Medulla oblongata (tissue), 1 donor: ENCODE measurements around the gene F10.

Source experiments
- DNase-seq: peaks from one replicate; pipeline ENCODE4 v3.0.0-alpha.2; 2015; ENCODE audit errors: extremely low spot score

Gene F10

DNA sequence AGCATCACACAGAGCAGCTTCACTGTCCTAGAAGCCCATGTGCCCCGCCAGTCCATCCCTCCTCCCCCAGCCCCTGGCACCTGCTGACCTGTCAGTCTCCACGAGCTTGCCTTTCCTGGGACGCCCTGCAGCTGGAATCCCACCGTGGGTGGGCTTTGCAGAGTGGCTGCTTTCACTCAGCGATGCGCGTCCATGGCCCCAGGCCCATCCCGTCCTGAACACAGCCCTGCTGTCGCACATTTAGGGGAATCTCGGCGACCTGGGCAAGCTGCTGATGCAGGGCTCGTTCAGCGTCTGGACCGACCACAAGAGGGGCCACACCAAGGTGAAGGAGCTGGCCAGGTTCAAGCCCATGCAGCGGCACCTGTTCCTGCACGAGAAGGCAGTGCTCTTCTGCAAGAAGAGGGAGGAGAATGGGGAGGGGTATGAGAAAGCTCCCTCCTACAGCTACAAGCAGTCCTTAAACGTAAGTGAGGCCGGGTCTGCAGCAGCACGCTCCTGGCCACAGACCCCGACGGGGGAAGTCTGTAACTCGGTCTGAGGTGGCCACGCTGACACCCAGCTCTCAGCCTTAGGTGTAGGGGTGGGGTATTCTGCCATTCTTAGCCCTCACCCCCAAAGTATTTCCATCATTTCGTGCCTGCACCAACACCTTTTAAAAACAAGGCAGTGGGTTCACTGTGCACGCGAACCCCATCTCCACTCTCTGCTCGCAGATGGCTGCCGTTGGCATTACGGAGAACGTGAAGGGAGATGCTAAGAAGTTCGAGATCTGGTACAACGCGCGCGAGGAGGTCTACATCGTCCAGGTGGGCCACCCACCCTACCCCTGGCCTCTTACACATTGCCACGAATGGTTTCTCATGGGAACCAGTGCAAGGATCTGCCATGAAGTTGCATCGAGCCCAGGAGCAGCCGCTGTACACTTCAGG, 35.3 kb upstream of the F10 start:
- DNase-seq: no peak

DNA sequence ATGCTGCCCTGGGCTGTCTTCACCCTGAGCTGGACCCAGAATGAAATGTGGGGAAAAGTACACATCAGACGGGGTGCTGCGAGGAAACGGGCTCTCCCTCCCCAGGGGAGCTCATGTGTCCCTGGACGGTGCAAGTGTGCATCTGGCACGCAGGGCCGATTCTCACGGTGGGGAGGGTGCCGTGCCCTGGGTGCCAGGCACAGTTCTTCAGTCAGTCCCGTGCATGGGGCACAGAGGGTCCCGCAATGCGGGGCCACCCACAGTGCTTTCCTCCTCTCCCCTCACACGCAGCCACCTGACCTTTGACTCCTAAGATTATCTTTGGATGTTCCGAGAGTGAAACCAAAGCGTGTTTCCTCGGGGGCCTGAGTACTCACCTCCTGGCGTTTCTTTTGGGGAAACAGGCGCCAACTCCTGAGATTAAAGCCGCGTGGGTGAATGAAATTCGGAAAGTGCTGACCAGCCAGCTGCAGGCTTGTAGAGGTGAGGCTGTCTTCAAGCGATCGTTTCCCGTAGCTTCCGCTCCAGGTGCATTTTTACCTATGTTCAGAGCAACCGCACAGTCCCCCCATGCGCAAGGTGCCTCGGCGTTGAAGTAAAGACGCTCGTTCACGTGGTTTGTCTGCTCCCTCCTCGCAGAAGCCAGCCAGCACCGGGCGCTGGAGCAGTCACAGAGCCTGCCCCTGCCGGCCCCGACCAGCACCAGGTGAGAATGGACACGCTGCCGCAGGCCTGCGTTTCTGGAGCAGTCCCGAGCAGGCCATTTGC, 34.5 kb upstream of the F10 start:
- DNase-seq: no peak

DNA sequence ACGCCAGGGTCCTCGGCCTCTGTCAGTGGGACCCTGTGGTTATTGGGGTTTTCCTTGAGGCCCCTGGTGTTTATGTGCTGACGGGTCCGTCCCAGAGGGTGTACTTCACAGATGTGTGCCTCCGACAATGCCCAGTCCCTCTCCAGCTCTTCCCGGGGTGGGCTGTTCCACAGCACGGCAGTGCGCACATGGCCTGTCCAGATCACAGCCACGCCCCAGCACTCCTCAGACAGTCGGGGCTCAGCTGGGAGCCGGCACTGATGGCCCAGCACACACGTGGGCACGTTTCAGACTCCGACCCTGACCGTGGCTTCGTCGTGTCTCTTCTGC, 33.9 kb upstream of the F10 start:
- no peak for DNase-seq

DNA sequence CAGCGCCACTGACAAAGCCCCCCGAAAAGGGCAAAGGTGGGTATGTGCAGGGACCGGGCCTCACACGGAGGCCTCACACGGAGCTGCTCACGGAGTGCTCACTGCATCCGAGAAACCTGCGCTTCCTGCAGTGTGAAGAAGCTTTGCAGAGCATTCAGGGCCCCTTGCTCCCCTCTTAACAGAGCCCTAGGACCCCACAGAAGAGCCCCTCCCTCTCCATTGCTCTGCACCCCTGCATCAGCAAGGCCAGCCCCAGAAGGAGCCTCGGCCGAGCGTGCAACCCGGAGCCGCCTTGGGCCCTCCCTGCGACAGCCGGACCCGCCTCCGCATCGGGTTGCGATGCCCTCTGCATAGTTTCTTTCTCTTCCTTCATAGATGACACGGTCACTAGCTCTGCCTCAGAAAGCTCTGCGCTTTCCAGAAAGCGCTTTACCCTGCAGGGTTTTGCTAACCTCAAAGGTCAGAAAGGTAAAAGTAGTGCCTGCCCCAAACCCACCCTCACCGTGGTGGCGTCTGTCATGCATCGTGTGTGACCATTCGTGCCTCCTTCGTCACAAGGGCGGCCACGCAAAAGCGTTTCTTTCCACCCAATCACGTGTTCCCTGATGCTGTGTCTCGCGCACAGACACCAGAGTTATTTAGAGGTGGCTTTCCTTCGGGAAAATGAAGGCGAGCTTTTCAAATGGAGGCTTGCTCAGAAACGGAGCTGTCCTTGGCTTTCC, 32.7 kb upstream of the F10 start:
- DNase-seq: no peak

DNA sequence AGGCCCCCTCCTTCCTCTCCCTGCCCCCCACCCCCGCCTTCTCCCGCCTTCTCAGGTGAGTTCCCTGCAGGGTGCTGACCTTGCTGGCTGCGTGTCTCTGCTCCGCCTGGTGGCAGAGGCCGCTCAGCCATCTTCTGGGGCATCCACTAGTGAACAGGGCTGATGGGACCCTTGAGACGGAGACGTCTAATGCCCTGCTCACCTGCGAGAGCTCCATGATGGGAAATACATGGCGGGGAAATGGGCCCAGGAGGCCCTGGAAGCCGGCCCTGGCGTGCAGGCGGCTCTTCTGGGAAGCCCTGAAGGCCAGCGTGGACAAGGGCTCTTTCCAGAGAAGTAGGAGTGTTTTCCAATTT, 32.2 kb upstream of the F10 start:
- DNase-seq: no peak

DNA sequence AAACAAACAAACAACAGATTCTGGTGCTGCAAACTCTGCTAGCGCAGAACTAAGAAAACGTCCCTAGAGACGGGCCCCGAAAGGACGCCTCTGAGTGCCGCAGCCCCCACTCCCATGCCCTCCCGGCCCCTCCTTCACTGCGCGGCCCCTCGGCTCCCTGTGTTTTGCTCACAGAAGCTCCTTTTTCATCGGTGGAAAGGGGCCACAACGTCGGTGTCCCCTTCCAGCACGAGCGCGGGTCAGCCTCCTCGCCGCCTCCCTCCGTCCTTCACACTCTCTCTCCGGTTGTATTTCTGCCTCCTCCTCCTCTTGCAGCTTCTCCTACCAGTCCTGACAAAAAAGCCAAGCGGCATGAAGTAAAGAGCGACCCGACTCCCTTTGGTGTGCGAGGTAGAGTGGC, 31.8 kb upstream of the F10 start:
- DNase-seq: no peak

DNA sequence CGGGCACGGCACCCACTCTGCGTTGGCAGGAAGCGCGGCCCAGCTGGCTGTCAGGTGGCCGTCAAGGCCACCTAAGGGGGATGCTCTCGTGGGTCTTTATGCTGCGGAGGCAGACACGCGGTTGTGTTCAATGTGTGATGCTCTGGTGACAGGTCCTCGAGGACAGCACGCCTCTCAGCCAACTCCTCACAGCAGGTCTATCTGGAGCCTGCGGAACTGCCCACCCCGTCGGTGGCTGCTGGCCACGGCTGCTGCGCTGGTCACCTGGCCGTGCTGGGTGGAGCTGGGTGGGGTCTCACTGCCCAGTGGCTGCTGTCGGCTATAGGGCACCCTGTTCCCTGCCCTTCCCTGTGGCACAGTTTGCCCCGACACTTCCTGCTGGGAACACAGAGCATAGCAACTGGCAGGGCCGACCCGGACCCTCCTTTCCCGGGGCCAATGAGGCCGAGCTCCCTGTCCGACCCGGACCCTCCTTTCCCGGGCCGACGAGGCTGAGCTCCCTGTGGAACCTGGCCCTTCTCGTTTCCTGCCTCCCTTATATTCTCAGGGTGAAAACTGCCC, 31.3 kb upstream of the F10 start:
- no peak for DNase-seq

DNA sequence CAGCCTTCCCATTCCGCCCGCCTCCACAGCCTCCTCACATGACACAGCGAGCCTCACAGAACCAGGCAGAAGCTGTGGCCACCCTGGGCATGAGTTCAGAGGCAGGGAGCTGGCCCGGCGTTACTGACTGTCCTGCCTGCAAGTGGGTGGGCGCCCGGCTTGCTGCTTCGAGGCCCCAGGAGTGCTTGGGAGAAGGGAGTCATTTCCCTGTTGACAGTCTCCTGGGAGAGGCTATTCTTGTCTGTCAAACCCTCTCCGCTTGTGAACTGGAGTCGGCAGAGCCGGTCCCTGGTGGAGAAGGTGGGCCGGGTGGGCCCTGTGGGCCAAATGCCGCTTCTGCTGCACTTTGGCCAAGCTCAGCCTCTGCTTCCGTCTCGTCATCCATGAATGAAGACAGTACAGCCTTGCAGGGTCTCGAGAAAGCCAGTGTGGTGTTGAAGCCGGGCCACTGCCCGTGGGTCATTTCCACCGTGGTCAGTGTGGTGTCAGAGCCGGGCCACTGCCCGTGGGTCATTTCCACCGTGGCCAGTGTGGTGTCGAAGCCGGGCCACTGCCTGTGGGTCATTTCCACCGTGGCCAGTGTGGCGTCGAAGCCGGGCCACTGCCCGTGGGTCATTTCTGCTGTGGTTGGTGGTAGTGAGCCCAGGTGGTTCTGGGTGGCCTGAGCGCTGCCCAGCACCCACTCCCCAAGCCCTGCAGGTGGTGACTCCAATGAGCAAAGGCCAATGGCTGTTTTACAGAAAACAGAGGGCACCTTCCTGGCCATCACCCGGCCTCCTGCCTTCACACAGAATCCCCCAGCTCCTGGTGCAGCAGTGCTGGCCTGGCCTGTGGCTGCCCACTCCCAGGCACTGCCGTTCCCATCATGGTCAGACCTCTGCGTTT, 30.5 kb upstream of the F10 start:
- no peak for DNase-seq

DNA sequence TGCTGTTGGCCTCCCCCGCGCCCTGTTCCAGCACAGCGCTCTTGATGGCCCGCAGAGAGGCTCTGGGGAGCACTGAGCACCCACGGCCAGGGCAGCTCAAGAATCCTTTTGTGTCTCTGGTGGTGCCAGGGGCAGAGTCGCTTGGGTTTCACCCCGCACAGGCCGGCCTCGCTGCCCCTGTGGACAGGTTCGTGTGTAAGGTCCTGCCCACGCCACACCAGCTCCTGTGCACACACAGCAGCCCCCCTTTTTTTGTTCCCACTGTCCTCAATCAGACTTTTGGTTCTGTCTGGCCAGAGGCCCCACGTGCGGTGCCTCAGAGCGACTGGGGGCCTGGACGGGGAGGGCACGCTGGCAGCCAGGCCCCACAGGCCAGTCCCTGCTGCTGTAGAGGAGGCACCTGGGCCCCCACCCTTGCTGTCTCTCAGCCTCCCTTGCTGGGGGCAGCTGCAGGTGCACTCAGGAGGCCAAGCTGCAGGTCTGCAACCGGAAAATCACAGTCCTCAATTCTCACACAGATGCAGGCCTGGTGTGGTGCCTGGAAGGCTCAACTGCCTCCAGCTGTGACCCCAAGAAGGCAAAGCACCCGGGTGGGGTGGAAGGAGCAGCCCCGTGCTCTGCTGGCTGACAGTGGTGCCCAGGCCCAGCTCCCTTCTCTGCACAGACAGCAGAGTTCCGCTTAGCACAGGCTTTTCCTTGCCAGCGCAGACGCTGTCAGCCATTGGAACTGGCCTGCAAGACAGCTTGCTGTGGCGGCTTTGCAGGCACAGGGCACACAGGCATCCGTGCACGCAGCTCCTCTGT, 29.6 kb upstream of the F10 start:
- no peak for DNase-seq

DNA sequence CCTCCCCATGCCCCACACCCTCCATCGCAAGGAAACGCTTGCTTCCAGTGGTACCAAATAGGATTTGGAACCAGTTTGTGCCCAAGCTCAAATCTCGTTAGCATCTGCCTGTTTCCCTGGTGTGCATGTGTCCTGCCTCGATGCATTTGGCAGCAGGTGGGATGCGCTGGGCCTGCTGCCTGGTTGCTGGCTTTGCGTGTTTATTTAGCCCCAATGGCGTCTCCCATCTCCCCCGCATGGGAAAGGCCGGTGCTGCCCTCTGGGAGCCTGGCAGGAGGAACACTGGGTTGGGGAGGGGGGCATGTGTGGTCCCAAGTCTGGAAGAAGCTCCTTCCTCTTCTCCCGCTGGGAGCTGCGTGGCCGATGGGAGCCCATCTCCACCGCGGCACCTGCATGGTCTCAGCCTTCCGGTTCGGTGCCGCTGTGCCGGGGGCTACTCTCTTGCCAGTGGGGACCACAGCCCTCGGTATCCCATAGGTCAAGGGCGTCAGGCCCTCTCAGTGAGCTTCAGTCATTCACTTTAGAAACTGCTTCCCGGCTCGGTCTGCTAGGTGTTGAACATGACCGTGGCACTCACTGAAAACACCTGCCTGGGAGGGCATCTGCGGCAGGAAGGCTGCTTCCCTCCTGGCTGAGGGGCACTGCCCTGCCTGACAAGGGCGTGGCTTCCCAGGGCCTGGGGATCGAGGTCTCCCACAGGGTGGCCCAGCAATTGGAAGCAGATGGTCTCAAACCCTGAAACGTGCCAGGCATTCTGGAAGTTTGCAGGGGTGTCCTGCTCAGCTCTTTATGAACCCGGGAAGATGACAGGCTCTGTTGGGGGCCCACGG, 28.8 kb upstream of the F10 start:
- DNase-seq: no peak

DNA sequence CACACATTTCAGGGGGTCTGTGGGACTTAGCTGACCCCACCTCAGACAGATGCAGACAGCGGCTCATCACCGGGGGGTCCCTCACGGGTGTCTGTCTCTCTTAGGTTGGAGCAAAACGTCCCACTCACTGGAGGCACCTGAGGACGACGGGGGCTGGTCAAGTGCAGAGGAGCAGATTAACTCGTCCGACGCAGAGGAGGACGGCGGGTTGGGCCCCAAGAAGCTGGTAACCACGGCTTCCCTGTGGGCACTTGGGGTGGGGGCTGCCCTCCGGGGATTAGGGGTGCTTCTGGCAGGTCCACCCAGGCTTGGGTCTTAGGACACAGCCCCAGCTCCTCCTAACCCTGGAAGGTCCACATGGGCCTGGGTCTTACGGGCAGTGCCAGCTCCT, 28.2 kb upstream of the F10 start:
- DNase-seq: no peak

DNA sequence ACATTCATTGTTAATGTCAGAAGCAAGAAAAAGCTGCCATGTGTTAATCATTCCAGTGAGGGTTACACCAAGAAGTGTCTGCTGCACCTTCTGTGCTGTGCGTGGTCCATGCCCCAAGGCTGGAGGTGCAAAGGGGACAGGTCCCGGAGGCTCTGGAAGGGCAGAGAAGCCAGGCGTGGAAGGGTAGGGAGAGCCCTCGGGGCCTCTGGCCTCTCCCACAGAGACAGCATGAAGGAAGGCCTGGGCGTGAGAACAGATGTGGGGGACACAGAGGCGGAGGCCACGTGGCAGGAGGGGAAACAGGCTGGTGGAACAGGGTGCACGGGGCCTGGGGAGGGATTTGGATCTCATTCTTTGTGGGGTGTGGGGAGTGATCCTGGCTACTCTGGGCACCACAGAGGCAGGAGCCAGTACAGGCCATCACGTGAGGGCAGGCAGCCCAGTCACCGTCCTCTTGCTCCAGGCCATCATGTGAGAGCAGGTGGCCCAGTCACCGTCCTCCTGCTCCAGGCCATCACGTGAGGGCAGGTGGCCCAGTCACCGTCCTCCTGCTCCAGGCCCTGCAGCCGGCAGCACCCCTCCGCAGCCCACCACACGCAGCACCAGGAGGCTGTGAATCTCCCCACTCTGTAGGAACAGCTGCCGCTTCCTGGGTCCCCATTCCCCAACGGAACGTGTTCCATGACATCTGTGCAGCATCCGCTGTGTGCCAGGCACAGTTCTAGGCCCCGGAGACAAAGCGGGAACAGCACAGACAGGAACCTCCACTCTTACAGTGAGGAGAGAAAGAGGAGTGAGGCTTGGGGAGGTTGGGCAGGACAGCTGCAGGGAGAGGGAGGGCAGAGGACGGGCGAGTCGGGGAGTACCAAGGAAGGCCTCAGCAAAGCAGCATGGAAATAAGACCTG, 27.2 kb upstream of the F10 start:
- DNase-seq: no peak

DNA sequence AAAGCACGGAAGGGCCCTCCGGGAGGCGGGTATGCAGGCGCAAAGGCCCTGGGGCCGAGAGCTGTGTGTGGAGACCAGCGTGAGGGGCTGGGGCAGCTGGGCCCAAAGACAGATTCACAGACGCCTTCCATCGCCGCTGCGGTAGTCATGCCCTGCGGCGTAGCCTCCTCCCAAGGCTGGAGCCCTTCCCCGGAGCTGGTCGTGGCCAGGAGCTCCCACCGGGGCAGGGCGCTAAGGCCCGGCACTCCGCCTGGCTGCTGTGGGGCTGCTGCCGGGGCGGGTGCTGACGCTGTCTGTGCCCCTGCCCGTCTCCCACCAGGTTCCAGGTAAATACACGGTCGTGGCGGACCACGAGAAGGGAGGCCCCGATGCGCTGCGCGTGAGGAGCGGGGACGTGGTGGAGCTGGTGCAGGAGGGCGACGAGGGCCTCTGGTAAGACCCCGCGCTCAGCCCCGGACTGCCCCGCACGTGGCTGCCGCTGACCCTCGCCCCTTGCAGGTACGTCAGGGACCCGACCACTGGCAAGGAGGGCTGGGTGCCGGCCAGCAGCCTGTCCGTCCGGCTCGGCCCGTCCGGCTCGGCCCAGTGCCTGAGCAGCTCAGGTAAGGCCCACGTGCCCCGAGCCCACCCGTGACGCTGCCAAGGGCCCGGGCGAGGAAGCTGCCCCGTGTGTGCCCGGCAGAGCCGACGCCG, 26.4 kb upstream of the F10 start:
- no peak for DNase-seq

DNA sequence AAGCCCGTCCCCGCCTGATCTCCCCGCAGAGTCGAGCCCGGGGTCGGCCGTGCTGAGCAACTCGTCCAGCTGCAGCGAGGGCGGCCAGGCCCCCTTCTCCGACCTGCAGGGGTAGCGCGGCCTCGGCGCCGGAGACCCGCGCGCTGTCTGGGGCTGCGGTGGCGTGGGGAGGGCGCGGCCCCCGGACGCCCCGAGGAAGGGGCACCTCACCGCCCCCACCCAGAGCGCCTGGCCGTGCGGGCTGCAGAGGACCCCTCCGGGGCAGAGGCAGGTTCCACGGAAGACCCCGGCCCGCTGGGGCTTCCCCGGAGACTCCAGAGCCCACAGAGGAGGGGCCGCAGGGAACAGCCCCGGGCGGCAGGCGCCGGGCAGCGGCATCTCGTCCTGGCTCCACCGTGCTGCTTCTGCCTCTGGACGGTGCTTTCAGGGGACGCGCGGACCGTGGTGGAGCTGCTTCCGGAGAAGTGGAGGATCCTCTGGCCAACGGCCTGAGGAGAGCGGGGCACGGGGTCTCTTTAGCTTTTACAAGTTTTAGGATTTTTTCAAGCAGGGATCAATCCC, 25.8 kb upstream of the F10 start:
- no peak for DNase-seq

DNA sequence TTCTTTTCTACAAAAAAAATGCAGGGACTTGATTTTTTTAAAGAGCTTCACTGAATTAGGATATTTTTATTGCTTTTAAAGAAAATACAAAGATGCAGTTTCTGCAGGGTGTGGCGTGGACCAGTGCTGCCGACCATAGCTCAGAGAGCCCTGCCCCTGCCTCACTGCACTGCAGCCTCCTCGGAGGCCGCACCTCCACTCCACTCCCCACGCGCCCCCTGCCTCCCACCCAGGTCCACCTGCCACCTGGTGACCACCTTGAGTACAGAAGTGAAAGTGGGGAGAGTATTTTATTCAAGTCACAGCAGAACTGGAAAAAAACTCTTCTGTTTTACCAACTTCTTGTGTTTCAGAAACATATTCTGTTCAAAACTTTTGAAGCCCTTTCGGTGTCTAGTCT, 24.9 kb upstream of the F10 start:
- DNase-seq: no peak

DNA sequence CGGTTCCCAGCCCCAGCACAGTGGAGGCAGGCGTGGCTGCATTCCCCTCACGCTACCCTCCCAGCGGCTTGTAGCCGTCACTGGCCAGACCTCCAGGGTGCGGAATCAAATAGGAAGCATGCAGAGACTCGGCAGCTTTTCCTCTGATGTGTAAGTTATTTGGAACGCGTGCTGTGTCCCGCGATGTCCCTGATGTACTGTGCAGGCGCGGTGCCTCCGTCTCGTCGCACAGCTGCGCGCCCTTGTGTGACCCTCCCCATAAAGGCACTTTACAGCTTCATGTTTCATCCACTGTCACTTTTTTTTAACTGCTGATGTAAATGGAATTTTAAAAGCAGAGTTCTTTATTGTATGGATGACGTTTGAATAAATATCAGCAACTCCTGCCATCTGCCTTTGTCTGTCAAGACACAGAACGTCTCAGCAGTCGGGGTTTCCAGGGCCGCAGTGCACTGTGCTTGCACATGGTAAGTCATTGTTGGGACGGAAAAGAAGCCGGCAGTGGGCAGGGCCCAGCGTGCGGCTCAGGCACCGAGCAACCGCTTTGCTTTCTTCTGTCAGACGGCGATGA, 24.4 kb upstream of the F10 start:
- no peak for DNase-seq

DNA sequence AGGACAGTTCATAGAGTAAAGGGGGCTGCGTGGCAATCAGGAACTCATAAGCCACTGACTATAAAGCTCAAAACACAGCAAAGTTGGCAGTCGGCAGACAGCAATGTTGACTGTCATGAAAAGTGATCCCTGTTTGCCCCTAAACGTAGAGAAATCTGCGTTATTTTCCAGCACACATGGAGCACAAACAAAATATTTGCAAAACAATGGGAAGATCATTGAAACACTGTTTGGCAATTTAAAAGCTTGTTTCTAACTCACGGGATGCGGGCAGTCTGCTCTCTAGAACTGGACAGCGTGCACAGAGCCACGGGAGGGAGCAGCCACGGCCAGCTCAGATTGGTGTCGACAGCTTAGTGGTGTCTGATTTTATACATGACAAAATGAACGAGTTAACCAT, 23.5 kb upstream of the F10 start:
- no peak for DNase-seq
